Epithelial cell of proximal tubule (primary cell): ENCODE measurements around the gene ZDHHC4. TPM values are rescaled to one million over a fixed set of nuclear protein-coding genes. Genes with fewer than 3 reads are reported as not detected.

Source experiments
- DNase-seq: peaks from one replicate; pipeline ENCODE4 v3.0.0-alpha.2; 2011; ENCODE audit warnings: low read depth
- H3K4me3 ChIP-seq: 2 replicates; pipeline ENCODE4 v1.5.1; 2011; ENCODE audit warnings: low read depth, mild to moderate bottlenecking, low read length
- total RNA-seq: library from RNA; depleted of rRNA; stranded (reverse); fragments of >200 nt; gene quantifications from 2 replicates; pipeline ENCODE4 v1.2.3, GENCODE V29; 2015
- TF ChIP-seq, protein P1 (sequence below): conservative IDR thresholded peaks from 2 replicates; pipeline ENCODE4 v1.5.1; 2012; ENCODE audit warnings: low read depth, mild to moderate bottlenecking, low read length

ZDHHC4 gene
- total RNA-seq, 1 donor from 2014 or later, result 55.1 TPM

- DNase-seq, result no peak
- no peak overlapping the region for H3K4me3 ChIP-seq
- TF ChIP-seq, protein P1, sequence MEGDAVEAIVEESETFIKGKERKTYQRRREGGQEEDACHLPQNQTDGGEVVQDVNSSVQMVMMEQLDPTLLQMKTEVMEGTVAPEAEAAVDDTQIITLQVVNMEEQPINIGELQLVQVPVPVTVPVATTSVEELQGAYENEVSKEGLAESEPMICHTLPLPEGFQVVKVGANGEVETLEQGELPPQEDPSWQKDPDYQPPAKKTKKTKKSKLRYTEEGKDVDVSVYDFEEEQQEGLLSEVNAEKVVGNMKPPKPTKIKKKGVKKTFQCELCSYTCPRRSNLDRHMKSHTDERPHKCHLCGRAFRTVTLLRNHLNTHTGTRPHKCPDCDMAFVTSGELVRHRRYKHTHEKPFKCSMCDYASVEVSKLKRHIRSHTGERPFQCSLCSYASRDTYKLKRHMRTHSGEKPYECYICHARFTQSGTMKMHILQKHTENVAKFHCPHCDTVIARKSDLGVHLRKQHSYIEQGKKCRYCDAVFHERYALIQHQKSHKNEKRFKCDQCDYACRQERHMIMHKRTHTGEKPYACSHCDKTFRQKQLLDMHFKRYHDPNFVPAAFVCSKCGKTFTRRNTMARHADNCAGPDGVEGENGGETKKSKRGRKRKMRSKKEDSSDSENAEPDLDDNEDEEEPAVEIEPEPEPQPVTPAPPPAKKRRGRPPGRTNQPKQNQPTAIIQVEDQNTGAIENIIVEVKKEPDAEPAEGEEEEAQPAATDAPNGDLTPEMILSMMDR, result no peak
Observed at GRCh38 chr7:6619961-6620360, 42.7 kb downstream of the ZDHHC4 start.

DNA sequence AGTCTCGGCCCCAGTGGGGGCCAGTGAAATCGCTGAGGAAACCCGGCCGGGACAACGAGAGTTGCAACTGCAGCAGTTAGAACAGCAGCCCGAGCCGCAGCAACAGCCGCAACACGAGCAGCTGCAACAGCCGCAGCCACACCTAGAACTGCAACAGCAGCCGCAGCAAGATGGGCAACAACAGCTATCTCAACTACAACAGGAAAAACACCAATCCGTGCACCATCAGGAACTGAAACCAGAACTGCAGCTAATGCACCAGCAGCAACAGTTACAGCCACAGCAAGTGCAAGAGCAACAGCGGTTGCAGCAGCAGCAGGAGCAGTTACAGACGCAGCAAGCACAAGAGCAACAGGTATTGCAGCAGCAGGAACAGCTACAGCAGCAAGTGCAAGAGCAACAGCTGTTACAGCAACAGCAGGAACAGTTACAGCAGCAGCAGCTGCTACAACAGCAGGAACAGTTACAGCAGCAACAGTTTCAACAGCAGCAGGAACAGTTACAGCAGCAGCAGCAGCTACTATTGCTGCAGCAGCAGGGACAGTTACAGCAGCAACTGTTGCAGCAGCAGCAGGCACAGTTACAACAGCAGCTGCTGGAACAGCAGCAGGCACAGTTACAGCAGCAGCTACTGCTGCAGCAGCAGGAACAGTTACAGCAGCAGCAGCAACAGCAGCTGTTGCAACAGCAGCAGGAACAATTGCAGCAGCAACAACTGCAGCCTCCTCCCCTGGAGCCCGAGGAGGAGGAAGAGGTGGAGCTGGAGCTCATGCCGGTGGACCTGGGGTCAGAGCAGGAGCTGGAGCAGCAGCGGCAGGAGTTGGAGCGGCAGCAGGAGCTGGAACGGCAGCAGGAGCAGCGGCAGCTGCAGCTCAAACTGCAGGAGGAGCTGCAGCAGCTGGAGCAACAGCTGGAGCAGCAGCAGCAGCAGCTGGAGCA is 44.2 kb downstream of the ZDHHC4 start:
- no peak for DNase-seq
- TF ChIP-seq, protein P1, result no peak
- no peak overlapping the region for H3K4me3 ChIP-seq

DNA sequence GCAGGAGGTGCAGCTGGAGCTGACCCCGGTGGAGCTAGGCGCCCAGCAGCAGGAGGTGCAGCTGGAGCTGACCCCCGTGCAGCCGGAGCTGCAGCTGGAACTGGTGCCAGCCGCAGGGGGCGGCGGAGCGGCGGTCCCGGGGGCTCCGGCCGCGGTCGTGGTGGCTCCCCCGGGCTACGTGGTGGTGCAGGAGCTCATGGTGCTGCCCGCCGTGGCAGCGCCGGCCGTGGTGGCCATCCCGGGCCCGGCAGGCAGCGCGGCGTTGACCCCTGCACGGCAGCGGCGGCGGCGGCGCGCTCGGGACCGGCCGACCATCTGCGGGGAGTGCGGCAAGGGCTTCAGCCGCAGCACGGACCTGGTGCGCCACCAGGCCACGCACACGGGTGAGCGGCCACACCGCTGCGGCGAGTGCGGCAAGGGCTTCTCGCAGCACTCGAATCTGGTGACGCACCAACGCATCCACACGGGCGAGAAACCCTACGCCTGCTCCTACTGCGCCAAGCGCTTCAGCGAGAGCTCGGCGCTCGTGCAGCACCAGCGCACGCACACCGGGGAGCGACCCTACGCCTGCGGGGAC is 45.0 kb downstream of the ZDHHC4 start:
- TF ChIP-seq, protein P1, result no peak
- DNase-seq, result no peak

DNA sequence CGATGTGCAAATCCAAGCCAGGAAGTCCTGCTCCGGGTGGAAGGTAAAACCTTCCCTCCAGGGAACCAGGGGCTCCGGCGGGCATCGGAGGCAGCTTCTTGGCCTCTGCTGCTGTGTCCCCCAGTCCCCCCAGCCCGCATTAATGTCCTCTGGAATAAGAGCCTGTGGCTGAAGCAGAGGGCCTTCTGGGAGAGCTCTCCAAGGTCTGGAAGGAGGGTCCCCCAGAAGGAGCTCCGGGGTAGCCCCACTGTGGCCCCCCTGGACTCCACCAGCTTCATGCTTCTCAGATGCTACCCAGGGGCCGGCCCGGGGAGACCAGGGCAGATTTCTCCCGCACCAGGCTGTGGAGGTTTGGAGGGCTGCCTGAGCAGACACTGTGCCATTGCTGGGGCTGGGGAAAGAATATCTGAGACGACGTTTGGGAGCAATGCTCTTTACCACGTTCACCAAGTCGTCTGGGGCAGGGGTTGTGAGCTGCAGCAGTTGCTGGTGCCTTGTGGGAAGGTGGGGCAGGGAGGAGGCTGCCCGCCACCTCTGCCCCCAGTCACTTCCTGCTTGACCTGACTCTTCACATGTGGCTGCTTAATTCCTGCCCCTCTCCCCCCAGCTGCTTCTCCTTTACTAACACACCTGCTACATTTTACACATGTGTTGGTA is 46.5 kb downstream of the ZDHHC4 start:
- TF ChIP-seq, protein P1, result no peak
- no peak overlapping the region for H3K4me3 ChIP-seq
- DNase-seq, result no peak

More for the DNA sequence above, 45.0 kb downstream of the ZDHHC4 start:
- H3K4me3 ChIP-seq, result no peak overlapping the region

- H3K4me3 ChIP-seq, result no peak overlapping the region
- TF ChIP-seq, protein P1, result no peak
- no peak for DNase-seq
Observed at GRCh38 chr7:6624246-6624611, 47.0 kb downstream of the ZDHHC4 start.

DNA sequence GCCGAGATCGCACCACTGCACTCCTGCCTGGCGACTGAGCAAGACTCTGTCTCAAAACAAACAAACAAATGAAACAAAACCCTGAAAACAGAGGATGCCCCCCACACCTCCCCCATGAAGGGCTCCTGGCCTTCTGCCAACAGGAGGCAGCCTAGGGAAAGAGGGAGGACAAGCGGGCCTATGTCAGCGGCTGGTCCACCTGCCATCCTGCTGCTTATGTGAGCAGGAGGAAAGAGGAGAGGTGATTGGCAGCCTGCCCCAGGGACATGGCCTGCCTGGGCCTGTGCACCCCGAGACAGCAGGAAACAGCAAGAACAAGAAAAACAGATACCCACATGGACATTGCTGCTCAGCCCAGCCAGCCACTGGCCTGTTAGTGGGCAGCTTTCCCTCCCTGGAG is 50.8 kb downstream of the ZDHHC4 start:
- no peak for DNase-seq
- no peak overlapping the region for H3K4me3 ChIP-seq
- TF ChIP-seq, protein P1, result no peak
